Fibroblast of mammary gland (primary cell): ENCODE results near the gene SPINT1.

Source experiments
- DNase-seq: peaks from one replicate; pipeline ENCODE4 v3.0.0-alpha.2; 2010; ENCODE audit warnings: low read depth
- H3K4me3 ChIP-seq: 2 replicates; pipeline ENCODE4 v1.5.1; 2011; ENCODE audit warnings: low read depth, mild to moderate bottlenecking, low read length, moderate library complexity; ENCODE audit not compliant: control insufficient read depth
- TF ChIP-seq, protein P1 (sequence below): conservative IDR thresholded peaks from 2 replicates; pipeline ENCODE4 v1.5.1; 2011; ENCODE audit warnings: low read depth, low read length, inconsistent platforms; ENCODE audit not compliant: control insufficient read depth, insufficient read depth

Gene SPINT1

DNA sequence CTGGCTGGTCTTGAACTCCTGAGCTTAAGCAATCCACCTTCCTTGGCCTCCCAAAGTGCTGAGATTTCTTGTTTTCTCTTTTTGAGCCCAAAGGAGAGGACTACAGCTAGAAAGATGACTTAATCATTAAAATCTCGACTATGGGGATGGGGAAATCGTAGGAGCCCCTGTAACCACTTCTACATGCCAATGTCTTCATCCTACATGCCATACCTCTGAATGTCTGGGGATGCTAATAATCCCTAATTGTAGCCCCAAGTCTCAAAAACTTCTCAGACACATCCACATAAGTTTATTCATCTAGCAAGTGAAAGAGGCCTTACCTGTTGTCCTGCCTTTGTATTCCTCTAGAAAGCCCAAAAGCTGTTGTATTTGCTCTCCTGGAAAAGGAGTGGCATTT lies 33.8 kb downstream of the SPINT1 start:
- TF ChIP-seq, protein P1, sequence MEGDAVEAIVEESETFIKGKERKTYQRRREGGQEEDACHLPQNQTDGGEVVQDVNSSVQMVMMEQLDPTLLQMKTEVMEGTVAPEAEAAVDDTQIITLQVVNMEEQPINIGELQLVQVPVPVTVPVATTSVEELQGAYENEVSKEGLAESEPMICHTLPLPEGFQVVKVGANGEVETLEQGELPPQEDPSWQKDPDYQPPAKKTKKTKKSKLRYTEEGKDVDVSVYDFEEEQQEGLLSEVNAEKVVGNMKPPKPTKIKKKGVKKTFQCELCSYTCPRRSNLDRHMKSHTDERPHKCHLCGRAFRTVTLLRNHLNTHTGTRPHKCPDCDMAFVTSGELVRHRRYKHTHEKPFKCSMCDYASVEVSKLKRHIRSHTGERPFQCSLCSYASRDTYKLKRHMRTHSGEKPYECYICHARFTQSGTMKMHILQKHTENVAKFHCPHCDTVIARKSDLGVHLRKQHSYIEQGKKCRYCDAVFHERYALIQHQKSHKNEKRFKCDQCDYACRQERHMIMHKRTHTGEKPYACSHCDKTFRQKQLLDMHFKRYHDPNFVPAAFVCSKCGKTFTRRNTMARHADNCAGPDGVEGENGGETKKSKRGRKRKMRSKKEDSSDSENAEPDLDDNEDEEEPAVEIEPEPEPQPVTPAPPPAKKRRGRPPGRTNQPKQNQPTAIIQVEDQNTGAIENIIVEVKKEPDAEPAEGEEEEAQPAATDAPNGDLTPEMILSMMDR, result no peak
- no peak overlapping the region for H3K4me3 ChIP-seq
- no peak for DNase-seq

DNA sequence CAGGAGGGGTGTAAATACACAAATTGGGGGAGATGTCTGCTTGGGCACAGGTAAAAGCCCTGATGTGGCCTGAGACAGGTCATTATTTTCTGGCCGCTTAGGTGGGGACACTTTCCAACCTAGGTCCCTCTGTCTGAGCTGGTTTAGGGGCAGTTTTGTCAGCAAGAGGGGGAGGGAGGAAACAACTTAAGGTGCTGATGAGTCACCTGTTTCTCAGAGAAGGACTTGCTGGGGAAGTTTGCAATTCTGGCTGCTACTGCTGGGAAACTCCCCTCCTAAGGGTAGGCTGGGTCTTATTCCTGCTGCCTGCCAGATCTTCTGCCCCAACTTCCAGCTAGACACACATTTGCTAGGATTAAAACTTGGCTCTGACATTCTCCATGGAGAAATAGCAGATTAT lies 34.9 kb downstream of the SPINT1 start:
- TF ChIP-seq, protein P1, result no peak
- no peak overlapping the region for H3K4me3 ChIP-seq
- peak; percentile 24 for DNase-seq

GRCh38 chr15:40879609-40880008 lies 35.8 kb downstream of the SPINT1 start:
- no peak overlapping the region for H3K4me3 ChIP-seq
- DNase-seq, result no peak
- TF ChIP-seq, protein P1, result no peak

GRCh38 chr15:40881351-40881750 lies 37.5 kb downstream of the SPINT1 start:
- H3K4me3 ChIP-seq, result no peak overlapping the region
- DNase-seq, result no peak
- TF ChIP-seq, protein P1, result no peak

DNA sequence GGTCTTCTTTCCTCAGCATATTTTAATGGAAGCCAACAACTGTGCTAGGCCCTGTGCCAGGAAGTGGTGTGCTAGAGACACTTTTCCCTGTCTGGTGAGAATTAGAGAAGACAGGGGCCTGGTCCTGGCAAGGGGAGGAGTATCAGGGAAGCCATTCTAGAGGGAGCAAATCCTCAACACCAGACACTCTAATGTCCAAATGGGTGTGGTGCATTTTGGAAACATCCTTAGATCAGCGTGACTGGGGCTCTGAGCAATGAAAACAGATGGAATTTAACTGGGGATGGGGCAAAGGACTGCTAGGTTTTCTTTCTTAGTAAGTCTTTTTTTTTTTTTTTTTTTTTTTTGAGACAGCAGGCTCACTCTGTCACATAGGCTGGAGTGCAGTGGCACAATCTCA lies 42.7 kb downstream of the SPINT1 start:
- TF ChIP-seq, protein P1, result no peak
- DNase-seq, result no peak
- no peak overlapping the region for H3K4me3 ChIP-seq

DNA sequence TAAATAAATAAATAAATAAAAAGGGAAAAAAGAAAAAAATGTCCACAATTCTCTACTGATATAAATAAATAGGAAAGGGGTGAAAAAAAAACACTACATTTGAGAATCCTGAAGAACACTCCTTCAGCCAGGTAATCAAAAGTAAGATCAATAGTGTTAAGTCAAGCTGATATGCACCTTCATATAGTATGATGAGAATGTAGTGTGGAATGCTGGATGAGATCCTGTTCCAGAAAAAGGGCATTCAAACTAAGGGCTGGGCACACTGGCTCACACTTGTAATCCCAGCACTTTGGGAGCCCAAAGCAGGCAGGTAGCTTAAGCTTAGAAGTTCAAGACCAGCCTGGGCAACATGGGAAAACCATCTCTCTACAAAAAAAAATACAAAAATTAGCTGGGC lies 45.3 kb downstream of the SPINT1 start:
- H3K4me3 ChIP-seq, result no peak overlapping the region
- TF ChIP-seq, protein P1, result no peak
- DNase-seq, result no peak

GRCh38 chr15:40891138-40891537 lies 47.3 kb downstream of the SPINT1 start:
- H3K4me3 ChIP-seq, result no peak overlapping the region
- TF ChIP-seq, protein P1, result no peak
- DNase-seq, result no peak
